Chondrocyte (in vitro differentiated cells): ENCODE results near the gene CTXN1. TPM values are rescaled to one million over a fixed set of nuclear protein-coding genes. Genes with fewer than 3 reads are reported as not detected.

Experiments used
- DNase-seq: peaks from one replicate; pipeline ENCODE4 v3.0.0; 2021; ENCODE audit warnings: mixed read lengths, low spot score
- H3K27ac Mint-ChIP-seq: one replicate; pipeline ENCODE4 v1.8.0; 2021; ENCODE audit warnings: mild to moderate bottlenecking, moderate library complexity, mixed read lengths; ENCODE audit not compliant: unreplicated experiment
- H3K27me3 Mint-ChIP-seq: 2 replicates; pipeline ENCODE4 v1.8.0; 2021; ENCODE audit warnings: low read depth, mixed read lengths
- H3K36me3 Mint-ChIP-seq: 2 replicates; pipeline ENCODE4 v1.8.0; 2021; ENCODE audit warnings: low read depth, mixed read lengths
- H3K4me1 Mint-ChIP-seq: 2 replicates; pipeline ENCODE4 v1.8.0; 2021; ENCODE audit warnings: low read depth, mild to moderate bottlenecking, mixed read lengths
- H3K4me3 Mint-ChIP-seq: one replicate; pipeline ENCODE4 v1.8.0; 2021; ENCODE audit warnings: mild to moderate bottlenecking, moderate library complexity, mixed read lengths; ENCODE audit not compliant: unreplicated experiment
- H3K9me3 Mint-ChIP-seq: 2 replicates; pipeline ENCODE4 v1.8.0; 2021; ENCODE audit warnings: low read depth, mixed read lengths
- CTCF ChIP-seq: fragments of 200-600 bp; sonication (generic); IDR thresholded peaks from 2 replicates; pipeline ENCODE4 v1.5.0; 2021; ENCODE audit warnings: antibody characterized with exemption, mild to moderate bottlenecking, moderate library complexity
- total RNA-seq: library from RNA; stranded (reverse); gene quantifications from 3 replicates; pipeline ENCODE4 v1.2.1, GENCODE V29; 2021

The CTXN1 gene
- total RNA-seq, 1 donor from 2014 or later, result 36.0 TPM

GRCh38 chr19:7883105-7883504, 42.8 kb downstream of the CTXN1 start:
- no peak overlapping the region for H3K27ac Mint-ChIP-seq
- no peak for TF ChIP-seq CTCF
- no peaks in the 10 kb centered on the region for H3K36me3 Mint-ChIP-seq
- DNase-seq, result no peak
- H3K27me3 Mint-ChIP-seq, result no peaks in the 10 kb centered on the region
- no peaks in the 10 kb centered on the region for H3K4me1 Mint-ChIP-seq
- no peaks in the 10 kb centered on the region for H3K9me3 Mint-ChIP-seq
- no peak overlapping the region for H3K4me3 Mint-ChIP-seq

- H3K27ac Mint-ChIP-seq, result no peak overlapping the region
- no peak for DNase-seq
- no peaks in the 10 kb centered on the region for H3K9me3 Mint-ChIP-seq
- H3K4me1 Mint-ChIP-seq, result peaks cover 5% of the 10 kb centered on the region
- H3K36me3 Mint-ChIP-seq, result no peaks in the 10 kb centered on the region
- no peaks in the 10 kb centered on the region for H3K27me3 Mint-ChIP-seq
- H3K4me3 Mint-ChIP-seq, result no peak overlapping the region
- TF ChIP-seq CTCF, result no peak
These were observed 44.0 kb downstream of the CTXN1 start for GRCh38 chr19:7881910-7882309.

- no peak for DNase-seq
- no peak overlapping the region for H3K27ac Mint-ChIP-seq
- peaks cover 5% of the 10 kb centered on the region for H3K4me1 Mint-ChIP-seq
- no peaks in the 10 kb centered on the region for H3K36me3 Mint-ChIP-seq
- TF ChIP-seq CTCF, result no peak
- H3K27me3 Mint-ChIP-seq, result no peaks in the 10 kb centered on the region
- H3K9me3 Mint-ChIP-seq, result no peaks in the 10 kb centered on the region
- no peak overlapping the region for H3K4me3 Mint-ChIP-seq
These were observed 46.1 kb downstream of the CTXN1 start for GRCh38 chr19:7879836-7880235.

GRCh38 chr19:7879111-7879807, 46.7 kb downstream of the CTXN1 start:
- no peak for TF ChIP-seq CTCF
- no peak overlapping the region for H3K4me3 Mint-ChIP-seq
- no peak for DNase-seq
- H3K27me3 Mint-ChIP-seq, result no peaks in the 10 kb centered on the region
- H3K9me3 Mint-ChIP-seq, result no peaks in the 10 kb centered on the region
- H3K27ac Mint-ChIP-seq, result no peak overlapping the region
- H3K36me3 Mint-ChIP-seq, result no peaks in the 10 kb centered on the region
- peaks cover 5% of the 10 kb centered on the region for H3K4me1 Mint-ChIP-seq

- H3K4me3 Mint-ChIP-seq, result no peak overlapping the region
- peaks cover 6% of the 10 kb centered on the region for H3K27me3 Mint-ChIP-seq
- no peak for TF ChIP-seq CTCF
- no peaks in the 10 kb centered on the region for H3K36me3 Mint-ChIP-seq
- H3K27ac Mint-ChIP-seq, result no peak overlapping the region
- no peak for DNase-seq
- H3K9me3 Mint-ChIP-seq, result no peaks in the 10 kb centered on the region
- H3K4me1 Mint-ChIP-seq, result peaks cover 8% of the 10 kb centered on the region
These were observed 48.6 kb downstream of the CTXN1 start for GRCh38 chr19:7877249-7877836.
